H9 (cell line): ENCODE results near the gene VKORC1. TPM values are rescaled to one million over a fixed set of nuclear protein-coding genes. Genes with fewer than 3 reads are reported as not detected.

Experiments
- DNase-seq: peaks from one replicate; pipeline ENCODE4 v3.0.0-alpha.2; 2017
- H2AFZ ChIP-seq: one replicate; pipeline ENCODE4 v1.6.1; 2013; ENCODE audit warnings: mild to moderate bottlenecking, low read length, control low read depth, moderate library complexity
- H2AK5ac ChIP-seq: 2 replicates; pipeline ENCODE4 v1.6.1; 2013; ENCODE audit warnings: low read length, control low read depth, mixed read lengths; ENCODE audit not compliant: insufficient read length
- H2BK120ac ChIP-seq: one replicate; pipeline ENCODE4 v1.6.1; 2013; ENCODE audit warnings: low read depth, mild to moderate bottlenecking, low read length, control low read depth, inconsistent platforms; ENCODE audit not compliant: poor library complexity, severe bottlenecking
- H2BK12ac ChIP-seq: 2 replicates; pipeline ENCODE4 v1.6.1; 2013; ENCODE audit warnings: low read length, control low read depth, mixed read lengths, low read depth; ENCODE audit not compliant: insufficient read length
- H2BK15ac ChIP-seq: 2 replicates; pipeline ENCODE4 v1.6.1; 2013; ENCODE audit warnings: low read depth, low read length, control low read depth
- H2BK20ac ChIP-seq: one replicate; pipeline ENCODE4 v1.6.1; 2013; ENCODE audit warnings: low read depth, mild to moderate bottlenecking, low read length, control low read depth, inconsistent platforms; ENCODE audit not compliant: poor library complexity, severe bottlenecking
- H2BK5ac ChIP-seq: 2 replicates; pipeline ENCODE4 v1.6.1; 2013; ENCODE audit warnings: low read length, control low read depth, mixed read lengths; ENCODE audit not compliant: insufficient read length
- H3K14ac ChIP-seq: 2 replicates; pipeline ENCODE4 v1.6.1; 2013; ENCODE audit warnings: low read length, control low read depth; ENCODE audit not compliant: insufficient read depth
- H3K18ac ChIP-seq: 2 replicates; pipeline ENCODE4 v1.6.1; 2013; ENCODE audit warnings: low read depth, mild to moderate bottlenecking, mixed read lengths, low read length, control low read depth; ENCODE audit not compliant: insufficient read length
- H3K23ac ChIP-seq: 2 replicates; pipeline ENCODE4 v1.6.1; 2013; ENCODE audit warnings: low read length, control low read depth, mixed read lengths, low read depth; ENCODE audit not compliant: insufficient read length
- H3K23me2 ChIP-seq: 2 replicates; pipeline ENCODE4 v1.6.1; 2013; ENCODE audit warnings: low read depth, mild to moderate bottlenecking, mixed read lengths, low read length, control low read depth; ENCODE audit not compliant: insufficient read length, poor library complexity, severe bottlenecking
- H3K27ac ChIP-seq: 2 replicates; pipeline ENCODE4 v1.5.1; 2013; ENCODE audit warnings: low read length, control low read depth, mixed read lengths, low read depth; ENCODE audit not compliant: insufficient read length
- H3K27me3 ChIP-seq: 2 replicates; pipeline ENCODE4 v1.6.1; 2013; ENCODE audit warnings: low read length, control low read depth, inconsistent platforms; ENCODE audit not compliant: insufficient read depth
- H3K4ac ChIP-seq: 2 replicates; pipeline ENCODE4 v1.6.1; 2013; ENCODE audit warnings: low read depth, mild to moderate bottlenecking, control low read depth, inconsistent platforms, low read length, moderate library complexity
- H3K4me1 ChIP-seq: 2 replicates; pipeline ENCODE4 v1.6.1; 2013; ENCODE audit warnings: low read length, control low read depth, inconsistent platforms; ENCODE audit not compliant: insufficient read depth
- H3K4me2 ChIP-seq: 2 replicates; pipeline ENCODE4 v1.6.1; 2013; ENCODE audit warnings: low read length, control low read depth, mixed read lengths; ENCODE audit not compliant: insufficient read length, insufficient read depth
- H3K56ac ChIP-seq: 2 replicates; pipeline ENCODE4 v1.6.1; 2013; ENCODE audit warnings: low read depth, mild to moderate bottlenecking, mixed read lengths, low read length, control low read depth; ENCODE audit not compliant: insufficient read length
- H3K79me1 ChIP-seq: 2 replicates; pipeline ENCODE4 v1.6.1; 2013; ENCODE audit warnings: low read depth, mild to moderate bottlenecking, moderate library complexity, low read length, control low read depth, inconsistent platforms; ENCODE audit not compliant: insufficient read depth, poor library complexity, severe bottlenecking
- H3K79me2 ChIP-seq: 2 replicates; pipeline ENCODE4 v1.6.1; 2013; ENCODE audit warnings: low read length, control low read depth, inconsistent platforms; ENCODE audit not compliant: insufficient read depth
- H3K9ac ChIP-seq: 2 replicates; pipeline ENCODE4 v1.6.1; 2013; ENCODE audit warnings: low read length, control low read depth, mixed read lengths; ENCODE audit not compliant: insufficient read length; ENCODE audit errors: extremely low read depth
- H3K9me3 ChIP-seq: one replicate; pipeline ENCODE4 v1.6.1; 2013; ENCODE audit warnings: low read depth, low read length, inconsistent platforms; ENCODE audit not compliant: control insufficient read depth
- H3T11ph ChIP-seq: one replicate; pipeline ENCODE4 v1.6.1; 2013; ENCODE audit warnings: mild to moderate bottlenecking, low read length, control low read depth, inconsistent platforms
- H4K20me1 ChIP-seq: one replicate; pipeline ENCODE4 v1.6.1; 2013; ENCODE audit not compliant: control insufficient read depth, insufficient read length, insufficient read depth
- H4K5ac ChIP-seq: 2 replicates; pipeline ENCODE4 v1.6.1; 2013; ENCODE audit warnings: low read depth, mild to moderate bottlenecking, mixed read lengths, low read length, control low read depth; ENCODE audit not compliant: insufficient read length
- H4K8ac ChIP-seq: replicated peaks from 2 replicates; pipeline ENCODE4 v1.6.1; 2013; ENCODE audit warnings: low read length, control low read depth, mixed read lengths, low read depth; ENCODE audit not compliant: insufficient read length
- H4K91ac ChIP-seq: 2 replicates; pipeline ENCODE4 v1.6.1; 2013; ENCODE audit warnings: low read depth, mild to moderate bottlenecking, moderate library complexity, mixed read lengths, low read length, control low read depth; ENCODE audit not compliant: insufficient read length
- H3K27ac Mint-ChIP-seq, 3 experiments: 2 replicates in 2 of 3; 3 replicates in 1 of 3; pipeline ENCODE4 v1.8.0; 2020 to 2021; ENCODE audit warnings: mixed read lengths in 3 of 3, mild to moderate bottlenecking in 1 of 3, moderate library complexity in 1 of 3
- H3K27me3 Mint-ChIP-seq: 2 replicates; pipeline ENCODE4 v1.8.0; 2021; ENCODE audit warnings: low read depth, mild to moderate bottlenecking, moderate library complexity, mixed read lengths
- H3K36me3 Mint-ChIP-seq, 3 experiments: 2 replicates in 2 of 3; 3 replicates in 1 of 3; pipeline ENCODE4 v1.8.0; 2020 to 2021; ENCODE audit warnings: low read depth in 3 of 3, mixed read lengths in 3 of 3; ENCODE audit not compliant: insufficient read depth in 1 of 3
- H3K4me1 Mint-ChIP-seq, 2 experiments: 2 replicates each; pipeline ENCODE4 v1.8.0; 2020; ENCODE audit warnings: mixed read lengths in 2 of 2
- H3K4me3 Mint-ChIP-seq, 2 experiments: 2 replicates in 1 of 2; 3 replicates in 1 of 2; pipeline ENCODE4 v1.8.0; 2020 to 2021; ENCODE audit warnings: mild to moderate bottlenecking in 2 of 2, mixed read lengths in 2 of 2, moderate library complexity in 1 of 2
- H3K9me3 Mint-ChIP-seq, 2 experiments: 2 replicates in 1 of 2; 3 replicates in 1 of 2; pipeline ENCODE4 v1.8.0; 2020; ENCODE audit warnings: mild to moderate bottlenecking in 2 of 2, mixed read lengths in 2 of 2, moderate library complexity in 1 of 2
- WGBS: extraction: QIAGEN DNeasy Blood & Tissue Kit; methylation state at CpG from one replicate; pipeline ENCODE4 v1.1.7; 2013; ENCODE audit warnings: missing lambda C conversion rate, low lambda C conversion rate, mixed read lengths; ENCODE audit not compliant: insufficient read length; ENCODE audit errors: extremely low coverage; 5-methylcytosine and 5-hydroxymethylcytosine counted together
- total RNA-seq: library from RNA; stranded (reverse); gene quantifications from 2 replicates; pipeline ENCODE4 v1.2.1, GENCODE V29; 2021
- TF ChIP-seq, protein P1 (sequence below): fragments of 200-600 bp; sonication (generic); conservative IDR thresholded peaks from 3 replicates; pipeline ENCODE4 v1.8.0; 2021; ENCODE audit warnings: antibody characterized with exemption, mild to moderate bottlenecking

VKORC1 gene
- total RNA-seq, 1 experiment from 2014 or later, result 93.9 TPM

DNA sequence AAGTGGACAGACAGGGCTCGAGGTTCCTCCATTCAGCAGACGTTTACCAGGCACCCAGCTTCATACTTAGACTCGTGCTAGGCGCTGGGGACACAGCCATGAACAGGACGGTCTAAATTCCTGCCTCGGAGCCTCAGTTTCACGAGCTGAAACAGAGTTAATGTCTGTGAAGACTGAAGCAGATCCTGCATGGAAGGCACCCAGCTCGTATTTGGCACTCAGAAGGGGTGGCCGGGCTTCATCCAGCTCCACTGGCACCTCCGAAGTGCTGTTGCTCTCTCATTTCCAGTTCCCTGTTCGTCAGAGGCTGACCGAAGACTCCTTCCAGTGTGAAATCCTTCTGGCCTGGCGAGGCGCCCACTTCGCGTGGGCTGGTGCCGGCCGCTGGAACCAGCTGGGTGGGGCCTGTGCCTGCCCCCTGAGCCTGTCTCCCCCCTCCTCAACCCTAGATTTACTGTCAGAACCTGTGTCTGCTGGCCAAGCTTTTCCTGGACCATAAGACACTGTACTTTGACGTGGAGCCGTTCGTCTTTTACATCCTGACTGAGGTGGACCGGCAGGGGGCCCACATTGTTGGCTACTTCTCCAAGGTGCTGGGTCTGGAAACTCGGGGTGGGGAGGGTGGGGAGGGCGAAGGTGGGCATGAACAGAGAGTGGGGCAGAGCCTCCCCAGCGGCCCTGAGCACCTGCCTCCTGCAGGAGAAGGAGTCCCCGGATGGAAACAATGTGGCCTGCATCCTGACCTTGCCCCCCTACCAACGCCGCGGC, 35.2 kb upstream of the VKORC1 start:
- H2AK5ac ChIP-seq, result no peak overlapping the region
- peaks cover 5% of the 10 kb centered on the region for H3K23me2 ChIP-seq
- Mint-ChIP-seq H3K27ac (peak overlapping the region in 2 of 3 experiments; percentile 76 to 90; a peak in 2 of 7 replicates), H3K4me3 (no peak overlapping the region), H3K9me3 (no peaks in the 10 kb centered on the region), H3K4me1 (peaks cover 38 to 41% of the 10 kb centered on the region in 2 experiments), H3K27me3 (no peaks in the 10 kb centered on the region), H3K36me3 (peaks cover 29 to 50% (median 45%) of the 10 kb centered on the region in 3 experiments)
- H2BK120ac ChIP-seq, result no peak overlapping the region
- H2AFZ ChIP-seq, result no peak overlapping the region
- peaks cover 15% of the 10 kb centered on the region; the same call in 1 of the 2 replicates for H3K4me1 ChIP-seq
- no peak overlapping the region for H4K91ac ChIP-seq
- H3K23ac ChIP-seq, result no peak overlapping the region
- H3K9ac ChIP-seq, result no peak overlapping the region
- H2BK20ac ChIP-seq, result no peak overlapping the region
- H3K9me3 ChIP-seq, result no peaks in the 10 kb centered on the region
- H3K79me1 ChIP-seq, result peaks cover 5% of the 10 kb centered on the region
- no peaks in the 10 kb centered on the region for H4K20me1 ChIP-seq
- H3K14ac ChIP-seq, result no peak overlapping the region; the same call in 1 of the 2 replicates
- H3K18ac ChIP-seq, result no peak overlapping the region
- H3K4ac ChIP-seq, result no peak overlapping the region
- no peak overlapping the region for H4K8ac ChIP-seq
- no peak overlapping the region for H2BK15ac ChIP-seq
- H2BK12ac ChIP-seq, result no peak overlapping the region
- TF ChIP-seq, protein P1, sequence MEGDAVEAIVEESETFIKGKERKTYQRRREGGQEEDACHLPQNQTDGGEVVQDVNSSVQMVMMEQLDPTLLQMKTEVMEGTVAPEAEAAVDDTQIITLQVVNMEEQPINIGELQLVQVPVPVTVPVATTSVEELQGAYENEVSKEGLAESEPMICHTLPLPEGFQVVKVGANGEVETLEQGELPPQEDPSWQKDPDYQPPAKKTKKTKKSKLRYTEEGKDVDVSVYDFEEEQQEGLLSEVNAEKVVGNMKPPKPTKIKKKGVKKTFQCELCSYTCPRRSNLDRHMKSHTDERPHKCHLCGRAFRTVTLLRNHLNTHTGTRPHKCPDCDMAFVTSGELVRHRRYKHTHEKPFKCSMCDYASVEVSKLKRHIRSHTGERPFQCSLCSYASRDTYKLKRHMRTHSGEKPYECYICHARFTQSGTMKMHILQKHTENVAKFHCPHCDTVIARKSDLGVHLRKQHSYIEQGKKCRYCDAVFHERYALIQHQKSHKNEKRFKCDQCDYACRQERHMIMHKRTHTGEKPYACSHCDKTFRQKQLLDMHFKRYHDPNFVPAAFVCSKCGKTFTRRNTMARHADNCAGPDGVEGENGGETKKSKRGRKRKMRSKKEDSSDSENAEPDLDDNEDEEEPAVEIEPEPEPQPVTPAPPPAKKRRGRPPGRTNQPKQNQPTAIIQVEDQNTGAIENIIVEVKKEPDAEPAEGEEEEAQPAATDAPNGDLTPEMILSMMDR, result no peak
- H3T11ph ChIP-seq, result no peak overlapping the region
- H3K27ac ChIP-seq, result no peak overlapping the region
- no peak overlapping the region for H3K4me2 ChIP-seq
- H3K56ac ChIP-seq, result no peak overlapping the region
- DNase-seq, result no peak
- H2BK5ac ChIP-seq, result no peak overlapping the region
- WGBS, result no CpG with 5 or more reads among the region's 29 CpGs
- peaks cover 4% of the 10 kb centered on the region; the same call in 1 of the 2 replicates for H3K79me2 ChIP-seq
- no peaks in the 10 kb centered on the region for H3K27me3 ChIP-seq
- no peak overlapping the region for H4K5ac ChIP-seq
